ENCODE measurements around the gene FDXR. TPM values are rescaled to one million over a fixed set of nuclear protein-coding genes. Genes with fewer than 3 reads are reported as not detected.

The FDXR gene
- total and polyA plus RNA-seq, 9 of the 15 experiments (the other 6 are each of a cell fraction or from before 2014, with no cell fraction given), result 0.89 to 70.7 (median 30.9) TPM

DNA sequence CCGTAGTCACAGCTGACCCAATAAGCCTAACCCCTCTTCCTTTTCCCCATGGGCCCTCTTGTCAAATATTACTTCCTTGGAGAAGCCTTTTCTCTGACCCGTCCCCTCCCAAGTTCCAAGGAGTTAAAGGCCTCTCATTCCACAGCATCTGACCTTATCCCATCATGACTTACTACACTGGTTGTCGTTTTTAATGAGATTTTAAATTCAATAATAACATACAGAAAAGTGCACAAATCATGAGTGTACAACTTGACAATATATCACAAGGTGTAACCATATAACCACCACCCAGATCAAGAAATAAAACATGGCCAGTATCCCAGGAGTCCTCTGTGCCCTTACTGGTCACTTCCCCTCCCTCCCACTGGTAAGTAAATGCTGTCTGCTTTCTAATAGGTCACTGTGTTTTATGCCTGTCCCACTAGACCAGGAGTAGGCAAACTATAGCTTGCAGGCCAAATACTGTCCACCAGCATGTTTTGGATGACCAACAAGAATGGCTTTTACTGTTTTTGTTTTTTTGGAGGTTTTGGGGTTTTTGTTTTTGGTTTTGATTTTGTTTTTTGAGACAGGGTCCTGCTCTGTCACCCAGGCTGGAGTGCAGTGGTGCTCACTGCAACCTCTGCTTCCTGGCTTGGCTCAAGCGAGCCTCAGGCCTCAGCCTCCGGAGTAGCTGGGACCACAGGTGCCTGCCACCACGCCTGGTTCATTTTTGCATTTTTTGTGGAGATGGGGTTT is 1.2 kb upstream of the FDXR start (continued):
- TF ChIP-seq ZNF766 (CRISPR knock-in tag; conservative IDR thresholded peaks at IDR 0.05) (no peak), KLF6 (CRISPR knock-in tag; IDR thresholded peaks at IDR 0.05; ENCODE audit: borderline replicate concordance) (no peak), GTF2E2 (tag; IDR thresholded peaks at IDR 0.05) (peak; percentile 18; the same call in 1 of the 2 replicates), MAFF (IDR thresholded peaks at IDR 0.05; ENCODE audit: low read length) (no peak), NFE2 (IDR thresholded peaks at IDR 0.05; ENCODE audit: low read depth) (peak; percentile 7; the same call in 1 of the 2 replicates), NEUROD1 (IDR thresholded peaks at IDR 0.05; ENCODE audit: borderline replicate concordance, low read depth, low read length, partially characterized antibody) (no peak), MEIS2 (IDR thresholded peaks at IDR 0.05; ENCODE audit: partially characterized antibody) (peak; percentile 12)
- TF ChIP-seq, protein P1, sequence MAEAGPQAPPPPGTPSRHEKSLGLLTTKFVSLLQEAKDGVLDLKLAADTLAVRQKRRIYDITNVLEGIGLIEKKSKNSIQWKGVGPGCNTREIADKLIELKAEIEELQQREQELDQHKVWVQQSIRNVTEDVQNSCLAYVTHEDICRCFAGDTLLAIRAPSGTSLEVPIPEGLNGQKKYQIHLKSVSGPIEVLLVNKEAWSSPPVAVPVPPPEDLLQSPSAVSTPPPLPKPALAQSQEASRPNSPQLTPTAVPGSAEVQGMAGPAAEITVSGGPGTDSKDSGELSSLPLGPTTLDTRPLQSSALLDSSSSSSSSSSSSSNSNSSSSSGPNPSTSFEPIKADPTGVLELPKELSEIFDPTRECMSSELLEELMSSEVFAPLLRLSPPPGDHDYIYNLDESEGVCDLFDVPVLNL (CRISPR knock-in tag; IDR thresholded peaks at IDR 0.05; ENCODE audit: low read depth), result no peak
- TF ChIP-seq, protein P2, sequence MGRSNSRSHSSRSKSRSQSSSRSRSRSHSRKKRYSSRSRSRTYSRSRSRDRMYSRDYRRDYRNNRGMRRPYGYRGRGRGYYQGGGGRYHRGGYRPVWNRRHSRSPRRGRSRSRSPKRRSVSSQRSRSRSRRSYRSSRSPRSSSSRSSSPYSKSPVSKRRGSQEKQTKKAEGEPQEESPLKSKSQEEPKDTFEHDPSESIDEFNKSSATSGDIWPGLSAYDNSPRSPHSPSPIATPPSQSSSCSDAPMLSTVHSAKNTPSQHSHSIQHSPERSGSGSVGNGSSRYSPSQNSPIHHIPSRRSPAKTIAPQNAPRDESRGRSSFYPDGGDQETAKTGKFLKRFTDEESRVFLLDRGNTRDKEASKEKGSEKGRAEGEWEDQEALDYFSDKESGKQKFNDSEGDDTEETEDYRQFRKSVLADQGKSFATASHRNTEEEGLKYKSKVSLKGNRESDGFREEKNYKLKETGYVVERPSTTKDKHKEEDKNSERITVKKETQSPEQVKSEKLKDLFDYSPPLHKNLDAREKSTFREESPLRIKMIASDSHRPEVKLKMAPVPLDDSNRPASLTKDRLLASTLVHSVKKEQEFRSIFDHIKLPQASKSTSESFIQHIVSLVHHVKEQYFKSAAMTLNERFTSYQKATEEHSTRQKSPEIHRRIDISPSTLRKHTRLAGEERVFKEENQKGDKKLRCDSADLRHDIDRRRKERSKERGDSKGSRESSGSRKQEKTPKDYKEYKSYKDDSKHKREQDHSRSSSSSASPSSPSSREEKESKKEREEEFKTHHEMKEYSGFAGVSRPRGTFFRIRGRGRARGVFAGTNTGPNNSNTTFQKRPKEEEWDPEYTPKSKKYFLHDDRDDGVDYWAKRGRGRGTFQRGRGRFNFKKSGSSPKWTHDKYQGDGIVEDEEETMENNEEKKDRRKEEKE (IDR thresholded peaks at IDR 0.05; ENCODE audit: borderline replicate concordance in 1 of 2, control insufficient read depth in 1 of 2, low read depth in 2 of 2, low read length in 1 of 2), result no peak
- TF ChIP-seq, protein P3, sequence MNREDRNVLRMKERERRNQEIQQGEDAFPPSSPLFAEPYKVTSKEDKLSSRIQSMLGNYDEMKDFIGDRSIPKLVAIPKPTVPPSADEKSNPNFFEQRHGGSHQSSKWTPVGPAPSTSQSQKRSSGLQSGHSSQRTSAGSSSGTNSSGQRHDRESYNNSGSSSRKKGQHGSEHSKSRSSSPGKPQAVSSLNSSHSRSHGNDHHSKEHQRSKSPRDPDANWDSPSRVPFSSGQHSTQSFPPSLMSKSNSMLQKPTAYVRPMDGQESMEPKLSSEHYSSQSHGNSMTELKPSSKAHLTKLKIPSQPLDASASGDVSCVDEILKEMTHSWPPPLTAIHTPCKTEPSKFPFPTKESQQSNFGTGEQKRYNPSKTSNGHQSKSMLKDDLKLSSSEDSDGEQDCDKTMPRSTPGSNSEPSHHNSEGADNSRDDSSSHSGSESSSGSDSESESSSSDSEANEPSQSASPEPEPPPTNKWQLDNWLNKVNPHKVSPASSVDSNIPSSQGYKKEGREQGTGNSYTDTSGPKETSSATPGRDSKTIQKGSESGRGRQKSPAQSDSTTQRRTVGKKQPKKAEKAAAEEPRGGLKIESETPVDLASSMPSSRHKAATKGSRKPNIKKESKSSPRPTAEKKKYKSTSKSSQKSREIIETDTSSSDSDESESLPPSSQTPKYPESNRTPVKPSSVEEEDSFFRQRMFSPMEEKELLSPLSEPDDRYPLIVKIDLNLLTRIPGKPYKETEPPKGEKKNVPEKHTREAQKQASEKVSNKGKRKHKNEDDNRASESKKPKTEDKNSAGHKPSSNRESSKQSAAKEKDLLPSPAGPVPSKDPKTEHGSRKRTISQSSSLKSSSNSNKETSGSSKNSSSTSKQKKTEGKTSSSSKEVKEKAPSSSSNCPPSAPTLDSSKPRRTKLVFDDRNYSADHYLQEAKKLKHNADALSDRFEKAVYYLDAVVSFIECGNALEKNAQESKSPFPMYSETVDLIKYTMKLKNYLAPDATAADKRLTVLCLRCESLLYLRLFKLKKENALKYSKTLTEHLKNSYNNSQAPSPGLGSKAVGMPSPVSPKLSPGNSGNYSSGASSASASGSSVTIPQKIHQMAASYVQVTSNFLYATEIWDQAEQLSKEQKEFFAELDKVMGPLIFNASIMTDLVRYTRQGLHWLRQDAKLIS (CRISPR knock-in tag; IDR thresholded peaks at IDR 0.05), result no peak; the same call in 1 of the 2 replicates
- TF ChIP-seq, protein P4, sequence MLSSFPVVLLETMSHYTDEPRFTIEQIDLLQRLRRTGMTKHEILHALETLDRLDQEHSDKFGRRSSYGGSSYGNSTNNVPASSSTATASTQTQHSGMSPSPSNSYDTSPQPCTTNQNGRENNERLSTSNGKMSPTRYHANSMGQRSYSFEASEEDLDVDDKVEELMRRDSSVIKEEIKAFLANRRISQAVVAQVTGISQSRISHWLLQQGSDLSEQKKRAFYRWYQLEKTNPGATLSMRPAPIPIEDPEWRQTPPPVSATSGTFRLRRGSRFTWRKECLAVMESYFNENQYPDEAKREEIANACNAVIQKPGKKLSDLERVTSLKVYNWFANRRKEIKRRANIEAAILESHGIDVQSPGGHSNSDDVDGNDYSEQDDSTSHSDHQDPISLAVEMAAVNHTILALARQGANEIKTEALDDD (IDR thresholded peaks at IDR 0.05), result 0 out of 2 replicates have a peak, but pooled peaks have one; percentile 50
- TF ChIP-seq, protein P5, sequence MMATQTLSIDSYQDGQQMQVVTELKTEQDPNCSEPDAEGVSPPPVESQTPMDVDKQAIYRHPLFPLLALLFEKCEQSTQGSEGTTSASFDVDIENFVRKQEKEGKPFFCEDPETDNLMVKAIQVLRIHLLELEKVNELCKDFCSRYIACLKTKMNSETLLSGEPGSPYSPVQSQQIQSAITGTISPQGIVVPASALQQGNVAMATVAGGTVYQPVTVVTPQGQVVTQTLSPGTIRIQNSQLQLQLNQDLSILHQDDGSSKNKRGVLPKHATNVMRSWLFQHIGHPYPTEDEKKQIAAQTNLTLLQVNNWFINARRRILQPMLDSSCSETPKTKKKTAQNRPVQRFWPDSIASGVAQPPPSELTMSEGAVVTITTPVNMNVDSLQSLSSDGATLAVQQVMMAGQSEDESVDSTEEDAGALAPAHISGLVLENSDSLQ (IDR thresholded peaks at IDR 0.05), result peak; percentile 39
- TF ChIP-seq, protein P6, sequence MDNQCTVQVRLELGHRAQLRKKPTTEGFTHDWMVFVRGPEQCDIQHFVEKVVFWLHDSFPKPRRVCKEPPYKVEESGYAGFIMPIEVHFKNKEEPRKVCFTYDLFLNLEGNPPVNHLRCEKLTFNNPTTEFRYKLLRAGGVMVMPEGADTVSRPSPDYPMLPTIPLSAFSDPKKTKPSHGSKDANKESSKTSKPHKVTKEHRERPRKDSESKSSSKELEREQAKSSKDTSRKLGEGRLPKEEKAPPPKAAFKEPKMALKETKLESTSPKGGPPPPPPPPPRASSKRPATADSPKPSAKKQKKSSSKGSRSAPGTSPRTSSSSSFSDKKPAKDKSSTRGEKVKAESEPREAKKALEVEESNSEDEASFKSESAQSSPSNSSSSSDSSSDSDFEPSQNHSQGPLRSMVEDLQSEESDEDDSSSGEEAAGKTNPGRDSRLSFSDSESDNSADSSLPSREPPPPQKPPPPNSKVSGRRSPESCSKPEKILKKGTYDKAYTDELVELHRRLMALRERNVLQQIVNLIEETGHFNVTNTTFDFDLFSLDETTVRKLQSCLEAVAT (IDR thresholded peaks at IDR 0.05), result peak; percentile 25 to 45; a peak in 1 of 4 replicates
